ENCODE results near the gene PRSS56.

PRSS56 gene

GRCh38 chr2:232502911-232503808, 17.0 kb upstream of the PRSS56 start:
- peak; percentile 33 for DNase-seq (ENCODE audit: low spot score)
- ChIA-PET CTCF (interaction anchor here (0.6 kb wide), 1 partner anchor 1097 kb away, joined by 5 read pairs; no protein-coding TSS in a partner anchor), POLR2A (ENCODE audit: low non-redundant PET) (no interaction called here)
- TF ChIP-seq CTCF (conservative IDR thresholded peaks at IDR 0.05; ENCODE audit: low read depth): no peak
- H3K27ac ChIP-seq: no peak overlapping the region

GRCh38 chr2:232503809-232504323, 16.3 kb upstream of the PRSS56 start:
- CTCF ChIA-PET: interaction anchor here (0.6 kb wide), 1 partner anchor 1098 kb away, joined by 5 read pairs; no protein-coding TSS in a partner anchor
- no peak for DNase-seq (ENCODE audit: low spot score)

GRCh38 chr2:232504438-232504837, 15.8 kb upstream of the PRSS56 start:
- CTCF ChIA-PET: no interaction called here
- no peak overlapping the region for H3K27ac ChIP-seq
- POLR2A ChIA-PET (ENCODE audit: low non-redundant PET): interaction anchor here (0.6 kb wide), 1 partner anchor 39 kb away, joined by 3 read pairs; no protein-coding TSS in a partner anchor
- no peak for TF ChIP-seq CTCF (conservative IDR thresholded peaks at IDR 0.05; ENCODE audit: low read depth)
- no peak for DNase-seq (ENCODE audit: low spot score)

More at GRCh38 chr2:232503809-232504323, 16.3 kb upstream of the PRSS56 start:
- POLR2A ChIA-PET (ENCODE audit: low non-redundant PET): interaction anchor here (0.6 kb wide), 1 partner anchor 39 kb away, joined by 3 read pairs; no protein-coding TSS in a partner anchor
- no peak for TF ChIP-seq CTCF (conservative IDR thresholded peaks at IDR 0.05; ENCODE audit: low read depth)
- H3K27ac ChIP-seq: no peak overlapping the region

- no peak overlapping the region for H3K27ac ChIP-seq
- POLR2A ChIA-PET (ENCODE audit: low non-redundant PET): no interaction called here
- no peak for DNase-seq (ENCODE audit: low spot score)
- CTCF ChIA-PET: interaction anchor here (0.7 kb wide), 1 partner anchor 18 kb away, joined by 3 read pairs; no protein-coding TSS in a partner anchor
- no peak for TF ChIP-seq CTCF (conservative IDR thresholded peaks at IDR 0.05; ENCODE audit: low read depth)
Observed at GRCh38 chr2:232505856-232506255, 14.3 kb upstream of the PRSS56 start.

GRCh38 chr2:232506709-232507108, 13.5 kb upstream of the PRSS56 start:
- TF ChIP-seq CTCF (conservative IDR thresholded peaks at IDR 0.05; ENCODE audit: low read depth): no peak
- no peak for DNase-seq (ENCODE audit: low spot score)
- ChIA-PET POLR2A (ENCODE audit: low non-redundant PET) (no interaction called here), CTCF (interaction anchor here (1.8 kb wide), 1 partner anchor 15 kb away, joined by 4 read pairs; no protein-coding TSS in a partner anchor)
- no peak overlapping the region for H3K27ac ChIP-seq

GRCh38 chr2:232508251-232508650, 11.9 kb upstream of the PRSS56 start:
- no peak overlapping the region for H3K27ac ChIP-seq
- ChIA-PET CTCF (interaction anchor here (0.7 to 1.8 kb wide), 2 partner anchors 14 to 607 kb away, joined by 4 to 6 read pairs; no protein-coding TSS in a partner anchor), POLR2A (ENCODE audit: low non-redundant PET) (no interaction called here)
- TF ChIP-seq CTCF (conservative IDR thresholded peaks at IDR 0.05; ENCODE audit: low read depth): no peak
- no peak for DNase-seq (ENCODE audit: low spot score)

Measured in RWPE1 (cell line).